Measurements from ENCODE around the gene FAM13C.

Gene FAM13C

DNA sequence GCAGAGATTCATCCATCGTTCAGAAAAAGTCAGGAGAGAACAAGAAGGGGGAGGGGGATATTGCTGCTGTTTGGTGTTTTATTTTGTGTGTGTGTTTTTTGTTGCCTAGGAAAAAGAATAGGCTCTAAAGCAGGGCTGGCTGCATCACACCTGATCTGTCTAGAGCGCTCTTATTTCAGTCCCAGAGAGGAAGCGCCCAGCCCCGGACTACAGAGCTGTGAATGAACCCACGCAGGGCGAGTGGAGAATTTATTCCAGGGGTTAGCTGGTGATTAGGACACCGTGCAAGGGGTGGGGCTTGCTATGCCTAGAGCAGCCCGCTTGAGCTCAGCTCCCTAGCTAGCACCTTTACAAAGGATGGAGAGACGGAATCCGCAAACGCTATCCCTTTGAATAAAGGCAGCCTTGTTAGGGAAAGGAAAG lies 621 bp upstream of the FAM13C start:
- H3K9me3 ChIP-seq (ENCODE audit: insufficient read depth, low read length, severe bottlenecking), result no peaks in the 10 kb centered on the region

DNA sequence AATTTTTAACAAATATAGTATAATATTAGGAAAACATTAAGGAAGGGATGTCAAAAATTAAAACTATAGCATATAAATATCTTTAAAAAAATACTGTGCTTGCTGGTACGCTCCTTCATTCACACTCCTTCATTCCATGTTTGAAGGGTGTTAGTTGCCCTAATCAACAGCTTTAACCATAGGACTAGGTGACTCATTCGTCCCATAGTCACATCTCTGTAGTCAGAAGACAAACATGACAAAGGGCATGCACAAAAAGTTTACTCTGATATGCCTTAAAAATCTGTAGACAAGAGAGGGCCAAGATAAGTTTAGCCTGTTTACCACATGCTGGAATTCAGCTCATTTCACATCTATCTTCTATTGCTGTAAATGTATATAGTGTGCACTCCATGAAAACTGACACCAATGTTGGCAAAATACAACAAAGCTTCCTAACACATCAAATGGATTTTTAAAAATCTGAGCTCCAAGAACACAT lies 646 bp downstream of the FAM13C start:
- H3K4me3 ChIP-seq (ENCODE audit: low read depth in 1 of 2, low read length in 2 of 2), result no peak overlapping the region
- no peak for TF ChIP-seq EZH2 (IDR thresholded peaks at IDR 0.05; ENCODE audit: borderline replicate concordance, low read depth, low read length, severe bottlenecking)
- TF ChIP-seq, protein P1, sequence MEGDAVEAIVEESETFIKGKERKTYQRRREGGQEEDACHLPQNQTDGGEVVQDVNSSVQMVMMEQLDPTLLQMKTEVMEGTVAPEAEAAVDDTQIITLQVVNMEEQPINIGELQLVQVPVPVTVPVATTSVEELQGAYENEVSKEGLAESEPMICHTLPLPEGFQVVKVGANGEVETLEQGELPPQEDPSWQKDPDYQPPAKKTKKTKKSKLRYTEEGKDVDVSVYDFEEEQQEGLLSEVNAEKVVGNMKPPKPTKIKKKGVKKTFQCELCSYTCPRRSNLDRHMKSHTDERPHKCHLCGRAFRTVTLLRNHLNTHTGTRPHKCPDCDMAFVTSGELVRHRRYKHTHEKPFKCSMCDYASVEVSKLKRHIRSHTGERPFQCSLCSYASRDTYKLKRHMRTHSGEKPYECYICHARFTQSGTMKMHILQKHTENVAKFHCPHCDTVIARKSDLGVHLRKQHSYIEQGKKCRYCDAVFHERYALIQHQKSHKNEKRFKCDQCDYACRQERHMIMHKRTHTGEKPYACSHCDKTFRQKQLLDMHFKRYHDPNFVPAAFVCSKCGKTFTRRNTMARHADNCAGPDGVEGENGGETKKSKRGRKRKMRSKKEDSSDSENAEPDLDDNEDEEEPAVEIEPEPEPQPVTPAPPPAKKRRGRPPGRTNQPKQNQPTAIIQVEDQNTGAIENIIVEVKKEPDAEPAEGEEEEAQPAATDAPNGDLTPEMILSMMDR (IDR thresholded peaks at IDR 0.05; ENCODE audit: borderline replicate concordance, extremely low read depth, low read length, poor library complexity, severe bottlenecking), result no peak
- no peaks in the 10 kb centered on the region for H4K20me1 ChIP-seq (ENCODE audit: insufficient read depth, low read length)

More for the DNA sequence above, 621 bp upstream of the FAM13C start:
- Histone ChIP-seq H3K9ac (ENCODE audit: low read depth, low read length) (no peak overlapping the region), H4K20me1 (ENCODE audit: insufficient read depth, low read length) (no peaks in the 10 kb centered on the region), H3K4me1 (ENCODE audit: insufficient read depth, low read length) (no peaks in the 10 kb centered on the region), H3K79me2 (ENCODE audit: insufficient read depth, low read length) (no peaks in the 10 kb centered on the region), H3K4me3 (ENCODE audit: low read depth in 1 of 2, low read length in 2 of 2) (no peak overlapping the region), H3K4me2 (ENCODE audit: insufficient read depth, low read length) (no peak overlapping the region), H3K27me3 (ENCODE audit: insufficient read depth, low read length, poor library complexity) (no peaks in the 10 kb centered on the region), H3K36me3 (ENCODE audit: insufficient read depth, low read length) (no peaks in the 10 kb centered on the region), H3K27ac (ENCODE audit: low read length) (no peak overlapping the region), H2AFZ (ENCODE audit: low read depth, low read length) (no peak overlapping the region)
- no peak for ATAC-seq (ENCODE audit: insufficient read depth, low read depth)
- no peak for TF ChIP-seq EZH2 (IDR thresholded peaks at IDR 0.05; ENCODE audit: borderline replicate concordance, low read depth, low read length, severe bottlenecking)
- TF ChIP-seq, protein P1 (IDR thresholded peaks at IDR 0.05; ENCODE audit: borderline replicate concordance, extremely low read depth, low read length, poor library complexity, severe bottlenecking), result no peak
- DNase-seq, result no peak

DNA sequence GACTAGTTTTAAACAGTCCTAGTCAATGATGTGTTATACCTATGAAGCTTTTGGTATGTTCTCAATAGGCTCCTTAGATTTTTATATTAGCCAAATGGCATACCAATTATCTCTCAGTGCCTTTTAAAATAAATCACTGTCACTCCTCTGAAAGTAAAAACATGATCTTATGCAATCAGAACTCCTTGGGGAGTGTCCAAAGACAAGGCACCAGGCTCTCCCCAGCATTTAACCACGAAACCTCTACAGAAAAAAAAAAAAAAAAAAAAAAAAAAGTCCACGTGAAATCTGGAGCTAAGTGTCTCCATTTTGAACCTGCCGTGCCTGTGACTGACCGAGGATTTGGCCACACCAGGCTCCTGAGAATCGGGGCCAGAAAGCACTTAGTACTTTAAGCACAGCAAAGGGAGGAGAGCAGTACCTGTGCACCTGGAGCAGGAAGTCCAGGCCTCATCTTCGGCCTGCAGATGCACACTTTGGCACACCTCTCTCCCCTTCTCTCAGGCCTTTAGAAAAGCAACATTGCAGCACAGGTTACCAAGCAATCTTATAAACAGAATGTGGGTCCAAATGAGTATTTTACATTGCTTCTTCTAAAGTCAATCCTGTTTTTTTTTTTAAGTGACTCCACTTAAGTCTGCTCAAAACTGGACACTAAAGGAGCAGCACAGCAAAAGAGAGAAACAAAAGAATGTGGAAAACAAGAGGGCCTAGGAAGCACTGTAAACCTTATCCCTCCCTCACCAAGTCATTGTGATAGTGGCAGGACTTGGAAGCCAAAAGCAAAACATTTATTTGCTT lies 1.5 kb downstream of the FAM13C start:
- Histone ChIP-seq H3K9me3 (ENCODE audit: insufficient read depth, low read length, severe bottlenecking) (no peaks in the 10 kb centered on the region), H3K4me1 (ENCODE audit: insufficient read depth, low read length) (no peaks in the 10 kb centered on the region), H4K20me1 (ENCODE audit: insufficient read depth, low read length) (no peaks in the 10 kb centered on the region), H3K36me3 (ENCODE audit: insufficient read depth, low read length) (no peaks in the 10 kb centered on the region), H3K9ac (ENCODE audit: low read depth, low read length) (no peak overlapping the region), H2AFZ (ENCODE audit: low read depth, low read length) (no peak overlapping the region), H3K27me3 (ENCODE audit: insufficient read depth, low read length, poor library complexity) (no peaks in the 10 kb centered on the region), H3K4me2 (ENCODE audit: insufficient read depth, low read length) (no peak overlapping the region), H3K4me3 (ENCODE audit: low read depth in 1 of 2, low read length in 2 of 2) (no peak overlapping the region), H3K27ac (ENCODE audit: low read length) (no peak overlapping the region), H3K79me2 (ENCODE audit: insufficient read depth, low read length) (no peaks in the 10 kb centered on the region)
- TF ChIP-seq, protein P1 (IDR thresholded peaks at IDR 0.05; ENCODE audit: borderline replicate concordance, extremely low read depth, low read length, poor library complexity, severe bottlenecking), result no peak
- TF ChIP-seq EZH2 (IDR thresholded peaks at IDR 0.05; ENCODE audit: borderline replicate concordance, low read depth, low read length, severe bottlenecking), result no peak
- DNase-seq (no peak), ATAC-seq (ENCODE audit: insufficient read depth, low read depth) (no peak)

More for the DNA sequence above, 646 bp downstream of the FAM13C start:
- Histone ChIP-seq H3K79me2 (ENCODE audit: insufficient read depth, low read length) (no peaks in the 10 kb centered on the region), H3K27ac (ENCODE audit: low read length) (no peak overlapping the region), H3K9me3 (ENCODE audit: insufficient read depth, low read length, severe bottlenecking) (no peaks in the 10 kb centered on the region), H3K27me3 (ENCODE audit: insufficient read depth, low read length, poor library complexity) (no peaks in the 10 kb centered on the region), H3K9ac (ENCODE audit: low read depth, low read length) (no peak overlapping the region), H3K36me3 (ENCODE audit: insufficient read depth, low read length) (no peaks in the 10 kb centered on the region), H2AFZ (ENCODE audit: low read depth, low read length) (no peak overlapping the region), H3K4me2 (ENCODE audit: insufficient read depth, low read length) (no peak overlapping the region), H3K4me1 (ENCODE audit: insufficient read depth, low read length) (no peaks in the 10 kb centered on the region)
- DNase-seq (no peak), ATAC-seq (ENCODE audit: insufficient read depth, low read depth) (no peak)

All from DND-41 (cell line).